GM23248 (cell line): ENCODE results near the gene DOCK10. TPM values are rescaled to one million over a fixed set of nuclear protein-coding genes. Genes with fewer than 3 reads are reported as not detected.

ENCODE experiments used
- DNase-seq: peaks from one replicate; pipeline ENCODE4 v3.0.0-alpha.2; 2015
- H2AFZ ChIP-seq: fragments of 200-600 bp; sonication (generic); 2 replicates; pipeline ENCODE4 v1.6.1; 2016; ENCODE audit warnings: antibody characterized with exemption
- H3F3A ChIP-seq: fragments of 200-600 bp; sonication (generic); 2 replicates; pipeline ENCODE4 v1.6.1; 2016; ENCODE audit warnings: mild to moderate bottlenecking, antibody characterized with exemption, mixed run types; ENCODE audit not compliant: insufficient read depth
- H3K27ac ChIP-seq: fragments of 200-600 bp; sonication (generic); 2 replicates; pipeline ENCODE4 v1.5.1; 2016; ENCODE audit warnings: mild to moderate bottlenecking
- H3K27me3 ChIP-seq: fragments of 200-600 bp; sonication (generic); replicated peaks from 2 replicates; pipeline ENCODE4 v1.6.1; 2016; ENCODE audit warnings: mild to moderate bottlenecking; ENCODE audit not compliant: insufficient read depth
- H3K36me3 ChIP-seq: fragments of 200-600 bp; sonication (generic); 2 replicates; pipeline ENCODE4 v1.6.1; 2016; ENCODE audit warnings: low read depth, mild to moderate bottlenecking
- H3K4me1 ChIP-seq: fragments of 200-600 bp; sonication (generic); 2 replicates; pipeline ENCODE4 v1.6.1; 2016; ENCODE audit warnings: mild to moderate bottlenecking; ENCODE audit not compliant: insufficient read depth
- H3K4me2 ChIP-seq: fragments of 200-600 bp; sonication (generic); one replicate; pipeline ENCODE4 v1.6.1; 2016; ENCODE audit warnings: mild to moderate bottlenecking; ENCODE audit not compliant: unreplicated experiment
- H3K4me3 ChIP-seq: fragments of 200-600 bp; sonication (generic); 2 replicates; pipeline ENCODE4 v1.5.1; 2016; ENCODE audit warnings: mild to moderate bottlenecking
- H3K79me2 ChIP-seq: fragments of 200-600 bp; sonication (generic); 2 replicates; pipeline ENCODE4 v1.6.1; 2016; ENCODE audit warnings: mild to moderate bottlenecking; ENCODE audit not compliant: insufficient read depth
- H3K9ac ChIP-seq: fragments of 200-600 bp; sonication (generic); 2 replicates; pipeline ENCODE4 v1.6.1; 2016; ENCODE audit warnings: mild to moderate bottlenecking
- H3K9me2 ChIP-seq: fragments of 200-600 bp; sonication (generic); 2 replicates; pipeline ENCODE4 v1.6.1; 2016; ENCODE audit warnings: mixed run types, mild to moderate bottlenecking, moderate library complexity; ENCODE audit not compliant: insufficient read depth
- H3K9me3 ChIP-seq: fragments of 200-600 bp; sonication (generic); one replicate; pipeline ENCODE4 v1.6.1; 2017; ENCODE audit warnings: low read depth
- H4K20me1 ChIP-seq: fragments of 200-600 bp; sonication (generic); 2 replicates; pipeline ENCODE4 v1.6.0; 2016; ENCODE audit not compliant: insufficient read depth
- EZH2 ChIP-seq: fragments of 200-600 bp; sonication (generic); IDR thresholded peaks from 2 replicates; pipeline ENCODE4 v1.6.1; 2018; ENCODE audit warnings: antibody characterized with exemption, mild to moderate bottlenecking; ENCODE audit not compliant: insufficient read depth, poor library complexity, severe bottlenecking
- EZH2phosphoT487 ChIP-seq: fragments of 200-600 bp; sonication (generic); IDR thresholded peaks from 2 replicates; pipeline ENCODE4 v1.6.1; 2018; ENCODE audit warnings: antibody characterized with exemption, moderate library complexity, mild to moderate bottlenecking, low read depth; ENCODE audit not compliant: insufficient read depth
- WGBS, 2 experiments: methylation state at CpG; one replicate each; pipeline ENCODE4 v1.1.6; 2015 to 2017; ENCODE audit warnings: low lambda C conversion rate in 2 of 2, low coverage in 1 of 2; ENCODE audit errors: missing lambda C conversion rate in 2 of 2; 5-methylcytosine and 5-hydroxymethylcytosine counted together
- in situ Hi-C: fragments of 300-500 bp; cut with MboI; formaldehyde crosslinking; loops from 2 replicates; pipeline ENCODE4 v1.15.0; 2020
- polyA plus RNA-seq: library from polyadenylated mRNA; unstranded; fragments of >200 nt; fragmentation: Nextera tagmentation; extraction: Ambion mirVana; gene quantifications from 2 replicates; pipeline ENCODE4 v1.2.1, GENCODE V29; 2016
- total RNA-seq: library from RNA; depleted of rRNA; stranded (reverse); fragments of >200 nt; shearing (Covaris generic); gene quantifications from 2 replicates; pipeline ENCODE4 v1.2.3, GENCODE V29; 2014

The DOCK10 gene
- total and polyA plus RNA-seq, 2 experiments from 2014 or later, result 8.5 to 19.2 TPM

DNA sequence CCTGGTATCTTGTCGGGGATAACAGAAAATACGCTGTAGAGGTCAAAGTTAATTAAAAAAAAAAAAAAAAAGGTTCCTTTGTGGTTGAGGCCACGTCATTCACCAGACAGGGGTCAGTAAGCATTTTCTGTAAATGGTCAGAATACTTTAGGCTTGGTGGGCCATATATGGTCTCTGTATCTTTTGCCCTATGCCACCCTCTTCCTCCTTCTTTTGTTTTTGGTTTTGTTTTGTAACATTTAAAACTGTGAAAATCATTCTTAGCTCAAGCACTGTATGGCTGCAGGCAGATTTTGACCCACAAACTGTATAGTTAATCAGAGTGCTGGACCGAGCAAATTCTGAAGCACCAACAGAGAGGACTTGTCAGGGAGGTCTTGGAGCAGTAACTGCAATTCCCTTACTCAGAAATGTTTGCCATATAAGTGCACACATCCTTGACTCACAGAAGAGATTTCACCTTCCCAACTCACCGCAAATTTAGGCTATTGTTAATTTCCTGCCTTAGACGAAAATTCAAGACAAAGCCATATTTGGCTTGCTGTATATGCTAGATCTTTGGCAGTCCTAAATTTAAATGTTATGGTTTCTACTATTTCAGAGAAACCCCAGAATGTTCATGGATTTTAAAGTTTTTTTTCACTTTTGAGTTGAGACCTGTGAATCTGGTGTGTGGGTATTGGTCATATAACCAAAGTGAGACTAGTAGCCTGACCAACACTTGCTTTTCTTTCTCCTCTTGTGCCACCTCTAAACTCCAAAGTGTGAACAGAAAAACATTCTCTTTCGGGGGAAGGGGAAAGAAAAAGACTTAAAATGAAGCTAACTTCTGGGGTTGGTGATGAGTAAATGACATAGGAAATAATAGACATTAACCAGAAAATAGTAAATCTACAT is 65.4 kb downstream of the DOCK10 start:
- Histone ChIP-seq H3K4me1 (no peaks in the 10 kb centered on the region; the same call in 1 of the 2 replicates), H3K27ac (no peak overlapping the region), H2AFZ (no peak overlapping the region), H3K9me2 (no peaks in the 10 kb centered on the region), H3K9me3 (no peaks in the 10 kb centered on the region), H3K9ac (no peak overlapping the region), H3K36me3 (no peaks in the 10 kb centered on the region), H3F3A (peaks cover 5% of the 10 kb centered on the region; the same call in 1 of the 2 replicates), H3K27me3 (no peaks in the 10 kb centered on the region), H3K79me2 (peaks cover 99% of the 10 kb centered on the region), H3K4me3 (no peak overlapping the region), H3K4me2 (no peak overlapping the region), H4K20me1 (no peaks in the 10 kb centered on the region)
- TF ChIP-seq EZH2phosphoT487 (no peak), EZH2 (no peak)
- no peak for DNase-seq
- 93 to 94% methylated on average over 7 of the region's 7 CpGs for WGBS, 2 experiments
- in situ Hi-C loops, result no loop called here

DNA sequence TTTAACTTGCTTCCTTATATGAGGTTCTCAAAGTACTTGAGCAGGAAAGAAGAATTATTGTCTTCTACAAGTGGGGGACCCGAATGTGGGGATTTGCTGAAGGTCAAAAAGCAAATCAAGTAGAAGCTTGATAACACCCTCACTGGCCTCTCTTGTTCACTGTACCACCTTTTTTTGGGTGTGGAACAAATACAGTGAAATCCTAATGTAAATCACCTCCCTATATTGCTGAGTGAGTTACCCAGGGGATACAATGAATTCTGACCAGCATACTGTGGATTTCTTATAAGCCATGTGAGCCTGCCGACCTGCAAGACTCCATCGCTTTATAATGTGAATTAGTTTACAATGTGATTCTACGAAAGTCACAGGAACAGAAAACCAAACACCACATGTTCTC is 66.5 kb downstream of the DOCK10 start:
- Histone ChIP-seq H3K4me2 (no peak overlapping the region), H3K27me3 (no peaks in the 10 kb centered on the region), H3K9ac (no peak overlapping the region), H3K79me2 (peaks cover 97% of the 10 kb centered on the region), H3F3A (no peaks in the 10 kb centered on the region), H3K9me2 (no peaks in the 10 kb centered on the region), H3K9me3 (no peaks in the 10 kb centered on the region), H3K4me3 (no peak overlapping the region), H2AFZ (no peak overlapping the region), H3K36me3 (no peaks in the 10 kb centered on the region), H4K20me1 (no peaks in the 10 kb centered on the region), H3K4me1 (peaks cover 4% of the 10 kb centered on the region; the same call in 1 of the 2 replicates), H3K27ac (no peak overlapping the region)
- in situ Hi-C loops, result no loop called here
- TF ChIP-seq EZH2phosphoT487 (no peak), EZH2 (no peak)
- DNase-seq, result no peak
- whole genome bisulfite sequencing, 2 experiments, result 80 to 88% methylated on average over 4 of the region's 4 CpGs

DNA sequence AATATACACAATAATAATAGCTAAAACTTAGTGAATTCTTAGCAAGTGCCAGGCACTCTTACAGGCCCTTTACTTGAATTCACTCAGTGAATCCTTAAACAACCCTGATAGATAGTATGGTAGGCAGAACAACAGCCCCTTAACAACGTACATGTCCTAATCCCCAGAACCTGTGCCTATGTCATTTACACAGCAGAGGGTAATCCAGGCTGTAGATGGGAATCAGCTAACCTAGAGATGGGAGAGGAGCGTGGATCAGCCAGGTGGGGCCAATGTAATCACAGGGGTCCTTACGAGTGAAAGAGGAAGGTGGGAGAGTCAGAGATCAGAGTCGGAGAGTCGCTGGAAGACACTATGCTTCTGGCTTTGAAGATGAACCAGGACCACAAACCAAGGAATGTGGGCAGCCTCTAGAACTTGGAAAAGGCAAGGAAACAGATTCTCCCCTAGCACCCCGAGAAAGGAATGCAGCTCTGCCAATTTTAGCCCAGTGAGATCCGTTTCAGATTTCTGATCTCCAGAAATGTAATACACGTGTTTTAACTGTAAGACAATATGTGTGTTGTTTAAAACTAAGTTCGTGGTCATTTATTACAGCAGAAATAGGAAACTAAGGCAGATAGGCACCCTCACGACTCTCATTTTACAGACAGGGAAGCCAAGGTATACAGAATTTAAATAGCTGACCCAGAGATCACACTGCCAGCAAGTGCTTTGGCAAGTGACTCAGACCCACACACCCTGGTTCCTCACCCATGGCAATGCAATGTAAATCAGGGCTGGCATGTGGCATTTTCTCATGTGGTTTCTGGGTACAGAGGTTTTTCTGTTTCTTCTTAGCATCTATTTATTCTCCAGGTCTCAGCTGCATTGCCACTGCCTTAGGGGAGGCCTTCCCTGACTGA is 68.9 kb downstream of the DOCK10 start:
- H3K9me2 ChIP-seq, result no peaks in the 10 kb centered on the region
- H3K4me2 ChIP-seq, result no peak overlapping the region
- peaks cover 5% of the 10 kb centered on the region; the same call in 1 of the 2 replicates for H3K4me1 ChIP-seq
- no peaks in the 10 kb centered on the region for H3K27me3 ChIP-seq
- no peak overlapping the region for H3K27ac ChIP-seq
- H2AFZ ChIP-seq, result no peak overlapping the region
- no peaks in the 10 kb centered on the region for H3F3A ChIP-seq
- no peaks in the 10 kb centered on the region for H3K9me3 ChIP-seq
- in situ Hi-C loops, result no loop called here
- peak; percentile 50 for DNase-seq
- no peak overlapping the region for H3K9ac ChIP-seq
- H4K20me1 ChIP-seq, result no peaks in the 10 kb centered on the region
- H3K79me2 ChIP-seq, result peaks cover 97% of the 10 kb centered on the region
- H3K36me3 ChIP-seq, result no peaks in the 10 kb centered on the region
- TF ChIP-seq EZH2phosphoT487 (no peak), EZH2 (no peak)
- 78% methylated on average over 10 of the region's 10 CpGs for WGBS, 2 experiments
- no peak overlapping the region for H3K4me3 ChIP-seq

DNA sequence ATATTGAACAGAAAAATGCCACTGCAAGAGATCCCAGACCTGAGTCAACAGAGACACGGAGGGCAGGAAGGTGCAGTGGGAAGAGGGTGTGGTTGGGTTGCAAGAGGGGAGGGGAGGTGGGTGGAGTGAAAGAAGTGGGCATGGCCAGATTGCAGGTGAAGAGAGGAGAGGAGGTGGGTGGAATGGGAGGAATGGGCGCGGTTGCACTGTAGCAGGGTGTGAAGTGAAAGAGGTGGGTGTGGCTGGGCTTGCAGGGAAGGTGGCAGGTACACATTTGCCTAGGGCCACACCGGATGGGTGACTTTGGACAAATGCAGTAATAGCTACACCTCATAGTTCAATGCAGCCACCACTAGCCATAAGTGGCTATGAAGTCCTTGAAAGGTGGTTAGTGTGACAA is 71.1 kb downstream of the DOCK10 start:
- Histone ChIP-seq H3K9me2 (no peaks in the 10 kb centered on the region), H3K27ac (no peak overlapping the region), H3K4me2 (no peak overlapping the region), H2AFZ (no peak overlapping the region), H3K9ac (no peak overlapping the region), H3K4me3 (no peak overlapping the region), H3F3A (no peaks in the 10 kb centered on the region), H4K20me1 (no peaks in the 10 kb centered on the region), H3K9me3 (no peaks in the 10 kb centered on the region), H3K4me1 (peaks cover 5% of the 10 kb centered on the region; the same call in 1 of the 2 replicates), H3K79me2 (peaks cover 97% of the 10 kb centered on the region), H3K27me3 (no peaks in the 10 kb centered on the region), H3K36me3 (no peaks in the 10 kb centered on the region)
- no peak for DNase-seq
- 97 to 100% methylated on average over 2 to 4 of the region's 4 CpGs for WGBS, 2 experiments
- TF ChIP-seq EZH2 (no peak), EZH2phosphoT487 (no peak)
- in situ Hi-C loops, result no loop called here
